ENCODE data around the gene NOCT.
"Not testable (repeated sequence)": the region's sequence is repeated elsewhere in the genome, so short reads cannot be mapped to it uniquely, and the experiment has no call there.

The NOCT gene, protein sequence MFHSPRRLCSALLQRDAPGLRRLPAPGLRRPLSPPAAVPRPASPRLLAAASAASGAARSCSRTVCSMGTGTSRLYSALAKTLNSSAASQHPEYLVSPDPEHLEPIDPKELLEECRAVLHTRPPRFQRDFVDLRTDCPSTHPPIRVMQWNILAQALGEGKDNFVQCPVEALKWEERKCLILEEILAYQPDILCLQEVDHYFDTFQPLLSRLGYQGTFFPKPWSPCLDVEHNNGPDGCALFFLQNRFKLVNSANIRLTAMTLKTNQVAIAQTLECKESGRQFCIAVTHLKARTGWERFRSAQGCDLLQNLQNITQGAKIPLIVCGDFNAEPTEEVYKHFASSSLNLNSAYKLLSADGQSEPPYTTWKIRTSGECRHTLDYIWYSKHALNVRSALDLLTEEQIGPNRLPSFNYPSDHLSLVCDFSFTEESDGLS

GRCh38 chr4:139015269-139015947 is at the start of gene NOCT:
NOCT (plus strand) TSS chr4:139015781; CDS start chr4:139015982, 201 bp downstream.
- DNase-seq (peak; percentile 95), ATAC-seq (peak; percentile 97)

GRCh38 chr4:138967313-138967712 is 48.3 kb upstream of the NOCT start:
- no peak for ATAC-seq
- DNase-seq: no peak

DNA sequence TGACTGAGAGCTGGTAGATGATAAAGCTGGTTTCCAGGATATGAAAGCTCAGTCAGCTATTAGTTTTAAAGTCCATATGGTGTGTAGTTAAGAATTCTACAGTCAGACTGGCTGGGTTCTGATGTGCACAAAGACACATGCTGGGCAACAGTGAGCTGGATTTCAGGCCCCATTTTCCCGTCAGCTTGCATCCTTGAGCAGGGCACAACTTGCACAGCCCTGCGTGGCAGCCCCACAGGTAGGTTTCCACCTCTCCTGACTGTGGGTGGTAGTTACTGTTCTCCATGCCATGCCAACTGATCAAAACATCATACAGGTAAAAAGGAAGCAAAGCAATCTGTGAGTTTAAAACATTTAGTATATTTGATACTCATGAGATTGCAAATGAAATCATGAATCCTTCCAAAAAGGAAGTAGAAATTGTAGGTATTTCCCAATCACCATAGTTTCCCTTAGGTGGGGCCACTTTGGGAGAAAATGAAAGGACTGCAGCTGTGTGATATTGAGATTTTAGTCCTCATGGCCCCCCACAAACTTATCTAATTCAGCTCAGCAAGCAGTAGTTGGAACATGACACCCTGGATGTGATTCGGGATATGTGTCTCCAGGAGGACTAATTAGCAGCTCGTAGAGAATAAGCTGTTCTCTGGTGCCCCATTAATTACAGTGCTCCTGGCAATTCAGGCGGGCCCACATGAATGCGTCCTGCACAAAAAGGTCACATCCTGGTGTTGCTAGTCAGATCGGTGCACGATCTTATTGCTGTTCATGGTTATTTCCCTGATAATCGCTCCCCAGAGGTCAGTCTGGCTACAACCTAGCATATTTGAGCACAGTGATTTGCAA is 42.4 kb upstream of the NOCT start:
- DNase-seq (no peak), ATAC-seq (no peak)

- ATAC-seq (no peak), DNase-seq (no peak)
Observed at GRCh38 chr4:138975225-138975624, 40.4 kb upstream of the NOCT start.

DNA sequence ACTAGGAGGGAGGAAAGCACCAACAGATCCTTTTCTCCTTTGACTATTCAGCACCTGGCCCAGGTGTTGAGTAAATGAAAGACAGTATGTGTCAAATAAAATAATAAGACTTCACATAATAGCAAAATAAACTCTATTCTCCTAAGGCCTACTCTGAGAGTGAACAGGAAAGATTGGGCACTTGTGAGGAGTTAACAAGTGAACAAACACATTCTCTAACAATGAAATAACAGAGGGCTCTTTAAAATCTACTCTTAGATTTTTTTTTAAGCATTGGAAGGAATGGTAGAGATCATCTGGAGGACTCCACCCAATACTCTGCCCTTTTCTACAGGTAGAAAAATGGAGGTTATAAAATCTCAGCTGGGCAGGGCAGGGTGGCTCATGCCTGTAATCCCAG is 39.1 kb upstream of the NOCT start:
- no peak for DNase-seq

DNA sequence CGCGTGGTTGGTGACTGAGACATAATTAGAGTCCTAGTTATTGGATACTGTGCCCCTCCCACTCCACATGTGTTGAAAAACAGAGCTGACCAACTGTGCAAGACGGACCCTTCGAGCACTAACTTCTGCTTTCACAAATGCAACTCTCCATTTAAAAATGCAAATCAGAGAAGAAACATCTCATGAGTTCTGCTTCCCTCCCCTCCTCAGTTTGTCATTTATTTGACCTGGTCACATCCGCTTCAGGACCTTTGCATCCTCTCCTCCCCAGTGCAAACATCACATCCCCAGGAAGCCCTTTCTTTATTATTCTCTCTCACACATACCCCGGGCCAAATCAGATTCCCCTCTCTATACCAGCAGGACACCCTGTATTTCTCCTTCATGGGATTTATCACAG is 38.1 kb upstream of the NOCT start:
- DNase-seq (no peak), ATAC-seq (no peak)

More for the DNA sequence above, 39.1 kb upstream of the NOCT start:
- no peak for ATAC-seq

GRCh38 chr4:138978028-138978585 is 37.5 kb upstream of the NOCT start:
- ATAC-seq (no peak), DNase-seq (no peak)

GRCh38 chr4:138978600-138978999 is 37.0 kb upstream of the NOCT start:
- ATAC-seq (no peak), DNase-seq (no peak)

DNA sequence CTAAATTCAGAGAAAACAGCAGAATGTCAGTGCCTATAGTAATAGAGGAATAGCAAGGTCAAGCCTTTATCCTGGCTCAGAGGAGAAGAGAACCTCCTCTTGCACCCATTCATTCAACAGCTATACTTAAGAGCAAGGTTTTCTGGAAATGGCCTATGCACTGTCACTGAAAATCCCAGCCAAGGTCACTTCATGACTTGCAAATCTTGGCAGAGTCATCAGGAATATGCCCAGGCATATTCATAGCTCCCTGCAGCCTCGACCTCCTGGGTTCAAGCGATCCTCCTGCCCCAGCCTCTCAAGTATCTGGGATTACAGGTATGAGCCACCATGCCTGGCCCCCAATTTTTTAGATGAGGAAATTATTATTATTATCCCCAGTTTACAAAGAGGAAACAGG is 35.8 kb upstream of the NOCT start:
- ATAC-seq (no peak), DNase-seq (no peak)

DNA sequence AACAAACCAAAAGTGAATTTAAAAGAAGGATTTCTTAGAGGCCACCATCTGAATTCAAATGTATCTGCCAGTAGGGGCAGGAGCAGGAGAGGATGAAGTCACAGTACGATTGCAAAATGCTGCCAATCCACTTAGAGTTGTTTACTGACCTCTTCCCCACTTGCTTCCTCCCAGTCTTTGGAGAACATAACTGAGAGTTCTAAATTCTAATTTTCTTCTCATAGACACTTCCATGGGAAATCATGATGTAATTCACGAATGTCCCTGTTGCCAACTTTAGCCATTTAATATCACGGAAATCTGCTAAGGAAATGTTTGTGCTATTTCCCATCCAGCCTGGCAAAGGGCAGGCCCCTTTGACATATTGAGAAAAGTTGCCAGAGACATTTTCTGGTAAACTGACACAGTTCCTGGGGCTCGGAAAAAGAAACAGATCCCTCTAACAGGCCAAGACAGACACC is 33.6 kb upstream of the NOCT start:
- ATAC-seq: no peak
- no peak for DNase-seq

GRCh38 chr4:138982754-138983153 is 32.8 kb upstream of the NOCT start:
- ATAC-seq (no peak), DNase-seq (no peak)

DNA sequence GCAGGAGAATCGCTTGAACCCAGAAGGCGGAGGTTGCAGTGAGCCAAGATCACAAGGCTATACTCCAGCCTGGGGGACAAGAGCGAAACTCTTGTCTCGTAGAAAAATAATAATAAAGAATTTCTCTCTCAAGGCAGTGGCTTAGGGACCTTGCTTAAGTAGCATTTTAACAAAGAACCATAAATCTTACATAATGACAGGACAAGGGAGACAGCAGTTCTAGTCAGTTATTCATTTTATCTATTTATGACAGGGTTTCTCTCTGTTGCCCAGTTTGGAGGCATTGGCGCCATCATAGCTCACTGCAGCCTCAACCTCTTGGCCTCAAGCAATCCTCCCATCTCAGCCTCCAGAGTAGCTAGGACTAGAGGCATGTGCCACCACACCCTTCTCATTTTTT is 31.9 kb upstream of the NOCT start:
- DNase-seq: no peak
- ATAC-seq: no peak

GRCh38 chr4:138984647-138985046 is 30.9 kb upstream of the NOCT start:
- DNase-seq (no peak), ATAC-seq (no peak)

- ATAC-seq (no peak), DNase-seq (no peak)
Observed at GRCh38 chr4:138992676-138993075, 22.9 kb upstream of the NOCT start.

- DNase-seq (no peak), ATAC-seq (no peak)
Observed at GRCh38 chr4:138996090-138996489, 19.5 kb upstream of the NOCT start.

DNA sequence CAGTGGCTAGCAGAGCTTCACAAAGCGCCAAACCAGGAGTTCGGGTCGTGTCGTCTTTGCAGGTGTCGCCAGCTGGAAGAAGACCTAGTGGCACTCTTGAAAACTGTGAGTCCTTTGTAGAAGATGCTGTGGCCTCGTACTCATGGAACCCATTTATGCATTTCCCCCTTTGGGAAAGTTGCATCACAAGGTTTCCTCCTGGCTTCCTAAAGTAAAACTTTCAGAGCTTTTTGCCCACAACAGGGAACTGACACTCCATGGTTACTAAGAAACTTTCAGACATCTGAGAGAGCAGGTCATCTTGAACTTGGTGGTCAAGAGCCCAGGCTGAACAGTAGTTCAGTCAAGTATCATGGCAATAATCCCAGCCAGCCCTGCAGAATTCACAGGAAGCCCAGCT is 15.9 kb upstream of the NOCT start:
- no peak for DNase-seq

DNA sequence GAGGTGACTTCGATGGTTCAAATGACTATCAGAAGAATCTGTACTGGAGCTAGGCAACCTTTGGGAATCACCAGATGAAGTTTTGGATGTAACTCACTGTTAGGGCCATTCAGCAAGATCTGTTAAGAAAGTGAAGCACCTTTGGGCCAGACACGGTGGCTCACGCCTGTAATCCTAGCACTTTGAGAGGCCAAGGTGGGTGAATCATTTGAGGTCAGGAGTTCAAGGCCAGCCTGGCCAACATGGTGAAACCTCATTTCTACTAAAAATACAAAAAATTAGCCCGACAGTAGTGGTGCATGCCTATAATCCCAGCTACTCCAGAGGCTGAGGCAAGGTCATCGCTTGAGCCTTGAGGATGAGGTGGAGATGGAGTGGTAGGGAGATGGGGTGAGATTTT is 15.4 kb upstream of the NOCT start:
- DNase-seq, ATAC-seq: not testable (repeated sequence)

More for the DNA sequence above, 15.9 kb upstream of the NOCT start:
- ATAC-seq: no peak

GRCh38 chr4:139001430-139001829 is 14.2 kb upstream of the NOCT start:
- not testable (repeated sequence) for DNase-seq, ATAC-seq

DNA sequence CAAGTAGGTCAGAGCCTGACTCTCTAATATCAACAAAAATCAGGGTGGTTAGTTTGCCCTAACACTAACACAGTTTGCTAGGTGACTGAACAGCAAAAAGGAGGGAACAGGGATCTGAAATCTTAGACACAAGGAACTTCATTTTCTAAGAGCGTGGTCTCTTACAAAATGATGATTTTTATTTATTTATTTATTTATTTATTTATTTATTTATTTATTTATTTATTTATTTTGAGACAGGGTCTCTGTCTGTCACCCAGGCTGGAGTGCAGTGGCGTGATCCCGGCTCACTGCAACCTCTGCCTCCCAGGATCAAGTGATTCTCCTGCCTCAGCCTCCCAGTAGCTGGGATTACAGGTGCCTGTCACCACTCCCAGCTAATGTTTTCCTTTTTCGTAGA is 11.9 kb upstream of the NOCT start:
- DNase-seq, ATAC-seq: not testable (repeated sequence)

DNA sequence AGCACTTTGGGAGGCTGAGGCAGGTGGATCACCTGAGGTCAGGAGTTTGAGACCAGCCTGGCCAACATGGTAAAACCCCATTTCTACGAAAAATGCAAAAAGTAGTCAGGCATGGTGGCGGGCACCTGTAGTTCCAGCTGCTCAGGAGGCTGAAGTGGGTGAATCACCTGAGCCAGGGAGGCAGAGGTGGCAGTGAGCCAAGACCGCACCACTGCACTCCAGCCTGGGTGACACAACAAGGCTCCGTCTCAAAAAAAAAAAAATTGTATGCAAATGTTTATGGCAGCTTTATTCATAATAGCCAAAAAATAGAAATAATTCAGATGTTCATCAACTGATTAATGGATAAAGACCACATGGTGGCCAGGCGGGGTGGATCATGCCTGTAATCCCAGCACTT is 9.8 kb upstream of the NOCT start:
- ATAC-seq (no peak), DNase-seq (no peak)

- DNase-seq: no peak
- ATAC-seq: no peak
Observed at GRCh38 chr4:139007640-139008039, 7.9 kb upstream of the NOCT start.

- not testable (repeated sequence) for ATAC-seq, DNase-seq
Observed at GRCh38 chr4:139008278-139008677, 7.3 kb upstream of the NOCT start.
